GM12878 (cell line): Measurements from ENCODE around the gene PXDC1.
A peak's percentile ranks its signal among the peaks of the same experiment; 100 is the strongest.

ENCODE experiments used
- CBFB ChIP-seq: IDR thresholded peaks from 2 replicates; pipeline ENCODE4 v1.6.1; 2016; ENCODE audit warnings: antibody characterized with exemption, low read depth
- SPI1 ChIP-seq: IDR thresholded peaks from 2 replicates; pipeline ENCODE4 v1.6.1; 2011; ENCODE audit warnings: low read depth, mild to moderate bottlenecking, low read length, moderate library complexity, borderline replicate concordance; ENCODE audit not compliant: insufficient read depth
- TCF12 ChIP-seq: IDR thresholded peaks from 2 replicates; pipeline ENCODE4 v1.6.1; 2011; ENCODE audit warnings: low read depth, mild to moderate bottlenecking, low read length
- YBX1 ChIP-seq: fragments of 450-650 bp; IDR thresholded peaks from 2 replicates; pipeline ENCODE4 v1.6.1; 2016; ENCODE audit warnings: antibody characterized with exemption
- TF ChIP-seq, protein P1 (sequence below): IDR thresholded peaks from 2 replicates; pipeline ENCODE4 v1.6.1; 2012; ENCODE audit warnings: low read depth, low read length, improper control_type of control experiment
- TF ChIP-seq, protein P2 (sequence below), 3 experiments: IDR thresholded peaks in 2 of 3; conservative IDR thresholded peaks in 1 of 3; 2 replicates each; pipeline ENCODE4 v1.5.1; 2011; ENCODE audit warnings: low read depth in 3 of 3, low read length in 3 of 3, mild to moderate bottlenecking in 3 of 3, control low read depth in 2 of 3, moderate library complexity in 2 of 3, inconsistent platforms in 1 of 3, mixed read lengths in 1 of 3; ENCODE audit not compliant: control insufficient read depth in 2 of 3, insufficient read depth in 1 of 3; ENCODE audit errors: extremely low read depth in 1 of 3

DNA sequence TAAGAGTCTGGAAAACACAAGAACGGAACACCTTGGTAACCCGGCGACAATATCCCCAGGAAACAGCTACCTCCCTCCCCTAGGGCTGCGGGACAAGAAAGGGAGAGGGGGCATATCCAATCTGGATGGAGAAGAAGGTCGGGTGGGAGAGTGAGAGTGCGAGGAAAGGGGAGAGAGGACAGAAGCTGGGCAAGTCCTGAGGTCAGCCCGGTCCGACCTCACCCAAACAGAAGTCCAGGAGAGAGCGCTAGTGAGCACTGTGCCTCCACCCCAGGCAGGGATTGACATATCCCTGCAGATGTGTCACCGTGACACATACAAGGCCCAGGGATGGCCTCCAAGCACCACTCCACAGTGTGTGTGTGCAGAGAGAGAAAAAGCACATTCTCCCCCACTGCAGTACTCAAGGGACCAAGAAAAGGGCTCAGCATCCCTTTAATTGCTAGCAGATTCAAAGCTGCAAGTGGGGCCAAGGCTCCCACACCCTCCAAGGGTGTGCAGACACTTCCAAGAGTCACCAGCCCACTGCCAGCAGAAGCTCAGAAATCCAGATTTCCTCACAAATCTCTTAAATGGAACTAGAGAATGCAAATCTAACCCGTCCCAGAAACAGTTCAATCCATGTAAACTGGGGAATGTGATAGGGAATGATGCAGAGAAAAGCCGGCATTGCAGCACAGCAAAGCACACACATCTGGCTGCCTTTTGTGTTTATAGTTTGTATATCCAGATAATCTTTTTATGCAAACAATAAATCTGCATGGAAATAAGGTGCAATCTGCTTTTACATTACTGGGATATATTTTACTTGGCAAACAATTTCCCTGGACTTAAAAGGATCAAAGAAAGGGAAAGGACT lies 3.1 kb downstream of the PXDC1 start:
- TF ChIP-seq, protein P1, sequence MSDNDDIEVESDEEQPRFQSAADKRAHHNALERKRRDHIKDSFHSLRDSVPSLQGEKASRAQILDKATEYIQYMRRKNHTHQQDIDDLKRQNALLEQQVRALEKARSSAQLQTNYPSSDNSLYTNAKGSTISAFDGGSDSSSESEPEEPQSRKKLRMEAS = no peak
- TF ChIP-seq SPI1 (no peak), TCF12 (no peak), CBFB (no peak), YBX1 (no peak)
- TF ChIP-seq, protein P2, sequence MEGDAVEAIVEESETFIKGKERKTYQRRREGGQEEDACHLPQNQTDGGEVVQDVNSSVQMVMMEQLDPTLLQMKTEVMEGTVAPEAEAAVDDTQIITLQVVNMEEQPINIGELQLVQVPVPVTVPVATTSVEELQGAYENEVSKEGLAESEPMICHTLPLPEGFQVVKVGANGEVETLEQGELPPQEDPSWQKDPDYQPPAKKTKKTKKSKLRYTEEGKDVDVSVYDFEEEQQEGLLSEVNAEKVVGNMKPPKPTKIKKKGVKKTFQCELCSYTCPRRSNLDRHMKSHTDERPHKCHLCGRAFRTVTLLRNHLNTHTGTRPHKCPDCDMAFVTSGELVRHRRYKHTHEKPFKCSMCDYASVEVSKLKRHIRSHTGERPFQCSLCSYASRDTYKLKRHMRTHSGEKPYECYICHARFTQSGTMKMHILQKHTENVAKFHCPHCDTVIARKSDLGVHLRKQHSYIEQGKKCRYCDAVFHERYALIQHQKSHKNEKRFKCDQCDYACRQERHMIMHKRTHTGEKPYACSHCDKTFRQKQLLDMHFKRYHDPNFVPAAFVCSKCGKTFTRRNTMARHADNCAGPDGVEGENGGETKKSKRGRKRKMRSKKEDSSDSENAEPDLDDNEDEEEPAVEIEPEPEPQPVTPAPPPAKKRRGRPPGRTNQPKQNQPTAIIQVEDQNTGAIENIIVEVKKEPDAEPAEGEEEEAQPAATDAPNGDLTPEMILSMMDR (IDR thresholded peaks at IDR 0.05 in 2 of 3, conservative IDR thresholded peaks at IDR 0.05 in 1 of 3; ENCODE audit: control insufficient read depth in 2 of 3, extremely low read depth in 1 of 3, insufficient read depth in 1 of 3, low read depth in 3 of 3, low read length in 3 of 3) = peak; percentile 53 to 72 (median 55)
